ENCODE results near the gene C9orf153. TPM values are rescaled to one million over a fixed set of nuclear protein-coding genes. Genes with fewer than 3 reads are reported as not detected.

C9orf153 gene
- total and polyA plus RNA-seq, 5 donors from 2014 or later, result 0.32 TPM; not detected in 4

DNA sequence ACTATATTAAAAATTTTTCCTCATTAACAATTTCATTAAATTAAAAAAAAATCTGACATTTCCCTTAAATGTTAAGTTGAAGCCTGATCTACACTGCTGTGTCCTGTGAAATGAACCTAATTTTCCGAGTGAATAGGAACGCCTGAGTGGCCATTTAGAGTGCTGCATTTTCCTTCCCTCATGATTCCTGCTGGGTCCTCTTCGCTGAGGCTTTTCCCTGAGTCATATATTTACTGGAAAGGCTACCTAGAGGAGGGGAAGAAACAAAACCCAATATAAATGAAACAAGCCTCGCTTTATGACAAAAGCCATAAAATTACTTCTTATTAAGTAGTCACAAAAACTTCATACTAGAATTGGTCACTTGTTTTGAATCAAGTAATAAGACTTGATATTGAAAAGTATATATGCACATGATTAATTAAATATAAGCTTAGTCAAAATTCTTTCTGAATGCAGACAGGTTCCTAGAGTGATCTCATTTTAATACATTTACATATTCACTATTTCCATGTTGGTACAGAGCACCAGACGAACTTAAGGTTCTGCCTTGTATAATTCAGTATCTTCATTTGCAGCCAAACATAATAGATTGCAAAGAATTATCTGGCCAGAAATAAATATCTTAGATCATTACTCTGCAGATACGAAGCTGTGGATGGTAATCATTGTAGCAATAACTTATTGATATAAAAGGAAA lies 29.2 kb upstream of the C9orf153 start:
- no peaks in the 10 kb centered on the region for H3K4me1 ChIP-seq (ENCODE audit: control insufficient read depth, insufficient read depth, low read length, poor library complexity, severe bottlenecking)
- H3K9me3 ChIP-seq (ENCODE audit: control insufficient read depth in 2 of 2, low read length in 2 of 2), result no peaks in the 10 kb centered on the region
- H3K27me3 ChIP-seq (ENCODE audit: control insufficient read depth, insufficient read depth, low read length), result no peaks in the 10 kb centered on the region
- peaks cover 3% of the 10 kb centered on the region for H3K36me3 Mint-ChIP-seq
- no peak overlapping the region for H3K27ac ChIP-seq (ENCODE audit: insufficient read depth, low read length, poor library complexity, severe bottlenecking)
- H3K27ac Mint-ChIP-seq, result no peak overlapping the region
- peaks cover 2 to 13% (median 9%) of the 10 kb centered on the region in 4 donors for H3K4me1 Mint-ChIP-seq
- ATAC-seq (ENCODE audit: low read depth in 2 of 2), result no peak
- H3K9me3 Mint-ChIP-seq, result no peaks in the 10 kb centered on the region
- H3K4me3 Mint-ChIP-seq, result no peak overlapping the region
- no peak for DNase-seq
- H3K4me3 ChIP-seq (ENCODE audit: low read depth, low read length), result no peak overlapping the region
- H3K27me3 Mint-ChIP-seq, result no peaks in the 10 kb centered on the region
- peaks cover 12% of the 10 kb centered on the region for H3K36me3 ChIP-seq (ENCODE audit: control insufficient read depth, insufficient read depth, low read length)

DNA sequence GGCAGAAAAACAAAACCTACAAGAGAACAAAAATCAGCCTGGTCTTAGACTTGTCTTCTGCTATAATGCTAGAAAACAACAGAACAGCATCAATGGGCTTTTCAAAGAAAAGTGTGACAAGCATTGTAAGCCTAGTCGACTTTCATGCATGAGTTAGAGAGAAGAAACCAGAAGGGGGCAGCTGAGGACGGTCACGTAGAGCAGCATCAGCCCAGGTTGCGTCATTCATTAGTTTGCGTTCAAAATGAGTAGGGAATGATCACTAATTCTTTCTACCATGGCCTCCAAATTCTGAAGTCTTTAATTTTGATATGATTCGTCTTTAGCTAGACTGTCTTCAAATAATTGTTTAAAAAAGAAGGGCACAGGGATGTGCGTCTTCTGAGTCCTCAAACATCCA lies 27.6 kb upstream of the C9orf153 start:
- H3K36me3 ChIP-seq (ENCODE audit: control insufficient read depth, insufficient read depth, low read length), result peaks cover 8% of the 10 kb centered on the region
- H3K27ac Mint-ChIP-seq, result no peak overlapping the region

DNA sequence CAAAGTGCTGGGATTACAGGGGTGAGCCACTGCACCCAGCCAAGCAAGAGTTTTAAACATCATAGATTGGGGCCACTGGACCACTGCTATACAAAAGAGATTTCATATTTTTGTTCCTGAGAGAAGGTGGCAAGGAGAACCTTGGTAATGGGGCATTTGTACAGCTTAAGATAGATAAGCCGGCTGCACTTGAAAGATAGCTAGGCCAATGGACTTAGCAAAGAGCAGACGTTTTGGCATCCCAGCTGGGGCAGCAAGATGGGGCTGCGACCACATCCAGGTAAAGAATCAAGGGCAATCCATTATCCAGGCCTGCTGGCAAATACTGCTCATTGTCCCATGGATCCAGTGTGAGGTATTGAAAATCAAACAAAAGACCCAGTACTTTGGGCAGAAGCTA lies 26.8 kb upstream of the C9orf153 start:
- Histone ChIP-seq H3K9me3 (ENCODE audit: control insufficient read depth in 2 of 2, low read length in 2 of 2) (no peaks in the 10 kb centered on the region), H3K36me3 (ENCODE audit: control insufficient read depth, insufficient read depth, low read length) (peaks cover 8% of the 10 kb centered on the region), H3K27ac (ENCODE audit: insufficient read depth, low read length, poor library complexity, severe bottlenecking) (no peak overlapping the region), H3K4me3 (ENCODE audit: low read depth, low read length) (no peak overlapping the region), H3K4me1 (ENCODE audit: control insufficient read depth, insufficient read depth, low read length, poor library complexity, severe bottlenecking) (peaks cover 13% of the 10 kb centered on the region), H3K27me3 (ENCODE audit: control insufficient read depth, insufficient read depth, low read length) (no peaks in the 10 kb centered on the region)
- peak overlapping the region in 1 of 4 donors; percentile 38 for H3K4me3 Mint-ChIP-seq
- no peaks in the 10 kb centered on the region for H3K9me3 Mint-ChIP-seq
- no peak for ATAC-seq (ENCODE audit: low read depth in 2 of 2)
- H3K36me3 Mint-ChIP-seq, result peaks cover 3% of the 10 kb centered on the region
- peaks cover 13 to 21% (median 18%) of the 10 kb centered on the region in 4 donors for H3K4me1 Mint-ChIP-seq
- no peaks in the 10 kb centered on the region for H3K27me3 Mint-ChIP-seq
- H3K27ac Mint-ChIP-seq, result peak overlapping the region in 1 of 3 donors; percentile 74
- no peak for DNase-seq

More for the DNA sequence above, 27.6 kb upstream of the C9orf153 start:
- no peaks in the 10 kb centered on the region for H3K27me3 Mint-ChIP-seq
- peaks cover 3% of the 10 kb centered on the region for H3K36me3 Mint-ChIP-seq
- H3K4me3 Mint-ChIP-seq, result no peak overlapping the region
- H3K4me1 Mint-ChIP-seq, result peaks cover 13 to 17% (median 15%) of the 10 kb centered on the region in 4 donors
- H3K4me3 ChIP-seq (ENCODE audit: low read depth, low read length), result no peak overlapping the region
- H3K9me3 ChIP-seq (ENCODE audit: control insufficient read depth in 2 of 2, low read length in 2 of 2), result no peaks in the 10 kb centered on the region
- H3K4me1 ChIP-seq (ENCODE audit: control insufficient read depth, insufficient read depth, low read length, poor library complexity, severe bottlenecking), result peaks cover 8% of the 10 kb centered on the region
- H3K27ac ChIP-seq (ENCODE audit: insufficient read depth, low read length, poor library complexity, severe bottlenecking), result no peak overlapping the region
- no peaks in the 10 kb centered on the region for H3K9me3 Mint-ChIP-seq
- no peaks in the 10 kb centered on the region for H3K27me3 ChIP-seq (ENCODE audit: control insufficient read depth, insufficient read depth, low read length)
- DNase-seq, result peak in 2 of 3 donors; percentile 14 to 35
- no peak for ATAC-seq (ENCODE audit: low read depth in 2 of 2)

GRCh38 chr9:86285261-86285660 lies 25.8 kb upstream of the C9orf153 start:
- DNase-seq (no peak), ATAC-seq (ENCODE audit: low read depth in 2 of 2) (no peak)
- H3K27me3 Mint-ChIP-seq, result no peaks in the 10 kb centered on the region
- H3K4me3 Mint-ChIP-seq, result peak overlapping the region in 1 of 4 donors; percentile 40
- H3K4me1 Mint-ChIP-seq, result peaks cover 17 to 26% (median 23%) of the 10 kb centered on the region in 4 donors
- H3K27me3 ChIP-seq (ENCODE audit: control insufficient read depth, insufficient read depth, low read length), result no peaks in the 10 kb centered on the region
- peaks cover 23% of the 10 kb centered on the region for H3K4me1 ChIP-seq (ENCODE audit: control insufficient read depth, insufficient read depth, low read length, poor library complexity, severe bottlenecking)
- peak overlapping the region in 2 of 3 donors; percentile 51 to 74 for H3K27ac Mint-ChIP-seq
- H3K36me3 ChIP-seq (ENCODE audit: control insufficient read depth, insufficient read depth, low read length), result peaks cover 5% of the 10 kb centered on the region
- no peaks in the 10 kb centered on the region for H3K9me3 ChIP-seq (ENCODE audit: control insufficient read depth in 2 of 2, low read length in 2 of 2)
- no peaks in the 10 kb centered on the region for H3K9me3 Mint-ChIP-seq
- H3K36me3 Mint-ChIP-seq, result peaks cover 3% of the 10 kb centered on the region
- no peak overlapping the region for H3K4me3 ChIP-seq (ENCODE audit: low read depth, low read length)
- no peak overlapping the region for H3K27ac ChIP-seq (ENCODE audit: insufficient read depth, low read length, poor library complexity, severe bottlenecking)

- Mint-ChIP-seq H3K4me1 (peaks cover 24 to 43% (median 35%) of the 10 kb centered on the region in 4 donors), H3K27me3 (no peaks in the 10 kb centered on the region), H3K27ac (peak overlapping the region; percentile 95 to 99 (median 99)), H3K9me3 (no peaks in the 10 kb centered on the region), H3K4me3 (peak overlapping the region; percentile 90 to 97 (median 92)), H3K36me3 (peaks cover 4% of the 10 kb centered on the region)
- no peaks in the 10 kb centered on the region for H3K9me3 ChIP-seq (ENCODE audit: control insufficient read depth in 2 of 2, low read length in 2 of 2)
- no peaks in the 10 kb centered on the region for H3K27me3 ChIP-seq (ENCODE audit: control insufficient read depth, insufficient read depth, low read length)
- H3K27ac ChIP-seq (ENCODE audit: insufficient read depth, low read length, poor library complexity, severe bottlenecking), result peak overlapping the region; percentile 97
- peaks cover 31% of the 10 kb centered on the region for H3K4me1 ChIP-seq (ENCODE audit: control insufficient read depth, insufficient read depth, low read length, poor library complexity, severe bottlenecking)
- DNase-seq, result no peak
- peaks cover 7% of the 10 kb centered on the region for H3K36me3 ChIP-seq (ENCODE audit: control insufficient read depth, insufficient read depth, low read length)
- peak overlapping the region; percentile 97 for H3K4me3 ChIP-seq (ENCODE audit: low read depth, low read length)
- peak; percentile 54 to 59 for ATAC-seq (ENCODE audit: low read depth in 2 of 2)
Observed at GRCh38 chr9:86282979-86283535, 23.6 kb upstream of the C9orf153 start.

- peaks cover 7% of the 10 kb centered on the region for H3K36me3 ChIP-seq (ENCODE audit: control insufficient read depth, insufficient read depth, low read length)
- DNase-seq, result peak; percentile 95 to 99 (median 98)
- Mint-ChIP-seq H3K36me3 (peaks cover 7% of the 10 kb centered on the region), H3K9me3 (no peaks in the 10 kb centered on the region), H3K4me3 (peak within 1 kb of the TSS; percentile 90 to 97 (median 96)), H3K4me1 (peaks cover 31 to 50% (median 42%) of the 10 kb centered on the region in 4 donors), H3K27me3 (no peaks in the 10 kb centered on the region), H3K27ac (peak within 1 kb of the TSS; percentile 95 to 99 (median 99))
- peaks cover 31% of the 10 kb centered on the region for H3K4me1 ChIP-seq (ENCODE audit: control insufficient read depth, insufficient read depth, low read length, poor library complexity, severe bottlenecking)
- peak; percentile 84 to 85 for ATAC-seq (ENCODE audit: low read depth in 2 of 2)
- H3K27me3 ChIP-seq (ENCODE audit: control insufficient read depth, insufficient read depth, low read length), result no peaks in the 10 kb centered on the region
- no peaks in the 10 kb centered on the region for H3K9me3 ChIP-seq (ENCODE audit: control insufficient read depth in 2 of 2, low read length in 2 of 2)
- H3K27ac ChIP-seq (ENCODE audit: insufficient read depth, low read length, poor library complexity, severe bottlenecking), result peak within 1 kb of the TSS; percentile 97
- peak within 1 kb of the TSS; percentile 97 for H3K4me3 ChIP-seq (ENCODE audit: low read depth, low read length)
Observed at GRCh38 chr9:86282077-86282978, 22.9 kb upstream of the C9orf153 start, which contains the start of gene ISCA1. Gene ISCA1 (minus strand): TSS chr9:86282538. CDS start chr9:86282458, 80 bp downstream.

DNA sequence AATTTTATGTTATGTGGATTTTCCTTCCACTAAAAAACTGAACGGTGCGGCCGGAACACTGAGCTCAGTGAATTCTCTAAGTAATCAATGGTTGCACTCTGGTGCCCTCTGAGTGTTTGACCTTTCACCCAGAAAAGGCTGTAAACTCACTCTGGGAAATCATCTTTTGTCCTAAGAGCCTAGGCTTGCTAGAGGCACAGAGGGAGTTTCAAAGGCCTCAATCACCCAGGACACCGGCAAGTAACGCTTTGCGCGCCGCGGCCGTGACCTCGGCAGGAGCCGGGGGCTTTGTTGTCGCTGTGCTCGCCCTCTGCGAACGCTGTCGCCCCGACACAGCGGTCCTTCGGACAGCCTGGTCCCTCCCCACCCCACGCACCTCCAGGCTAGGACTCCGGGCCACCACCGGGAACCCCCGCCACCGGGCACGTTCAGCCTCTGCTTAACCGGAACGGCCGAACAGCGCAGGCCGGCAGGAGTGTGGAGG lies 22.2 kb upstream of the C9orf153 start:
- Mint-ChIP-seq H3K4me3 (peak overlapping the region; percentile 90 to 97 (median 96)), H3K27ac (peak overlapping the region in 2 of 3 donors; percentile 94 to 99), H3K9me3 (no peaks in the 10 kb centered on the region), H3K27me3 (no peaks in the 10 kb centered on the region), H3K4me1 (peaks cover 37 to 57% (median 45%) of the 10 kb centered on the region in 4 donors), H3K36me3 (peaks cover 13% of the 10 kb centered on the region)
- no peak for ATAC-seq (ENCODE audit: low read depth in 2 of 2)
- Histone ChIP-seq H3K4me1 (ENCODE audit: control insufficient read depth, insufficient read depth, low read length, poor library complexity, severe bottlenecking) (peaks cover 31% of the 10 kb centered on the region), H3K27ac (ENCODE audit: insufficient read depth, low read length, poor library complexity, severe bottlenecking) (peak overlapping the region; percentile 97), H3K4me3 (ENCODE audit: low read depth, low read length) (peak overlapping the region; percentile 89), H3K9me3 (ENCODE audit: control insufficient read depth in 2 of 2, low read length in 2 of 2) (no peaks in the 10 kb centered on the region), H3K36me3 (ENCODE audit: control insufficient read depth, insufficient read depth, low read length) (peaks cover 7% of the 10 kb centered on the region), H3K27me3 (ENCODE audit: control insufficient read depth, insufficient read depth, low read length) (no peaks in the 10 kb centered on the region)
- DNase-seq, result no peak

Measured in CD4-positive, CD25-positive, alpha-beta regulatory T cell (primary cell).